Measurements from ENCODE around the gene CSH2.
"Not testable (repeated sequence)": the region's sequence is repeated elsewhere in the genome, so short reads cannot be mapped to it uniquely, and the experiment has no call there.

DNA sequence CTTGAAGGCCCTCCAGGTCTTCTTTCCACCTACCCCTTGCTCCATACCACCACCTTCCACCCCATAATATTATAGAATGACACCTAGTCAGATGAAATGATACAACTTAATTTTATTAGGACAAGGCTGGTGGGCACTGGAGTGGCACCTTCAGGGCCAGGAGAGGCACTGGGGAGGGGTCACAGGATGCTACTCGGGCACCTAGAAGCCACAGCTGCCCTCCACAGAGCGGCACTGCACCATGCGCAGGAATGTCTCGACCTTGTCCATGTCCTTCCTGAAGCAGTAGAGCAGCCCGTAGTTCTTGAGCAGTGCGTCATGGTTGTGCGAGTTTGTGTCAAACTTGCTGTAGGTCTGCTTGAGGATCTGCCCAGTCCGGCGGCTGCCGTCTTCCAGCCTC is 21.3 kb upstream of the CSH2 start:
- not testable (repeated sequence) for TF ChIP-seq POLR2A (IDR thresholded peaks at IDR 0.05)
- TF ChIP-seq, protein P1, sequence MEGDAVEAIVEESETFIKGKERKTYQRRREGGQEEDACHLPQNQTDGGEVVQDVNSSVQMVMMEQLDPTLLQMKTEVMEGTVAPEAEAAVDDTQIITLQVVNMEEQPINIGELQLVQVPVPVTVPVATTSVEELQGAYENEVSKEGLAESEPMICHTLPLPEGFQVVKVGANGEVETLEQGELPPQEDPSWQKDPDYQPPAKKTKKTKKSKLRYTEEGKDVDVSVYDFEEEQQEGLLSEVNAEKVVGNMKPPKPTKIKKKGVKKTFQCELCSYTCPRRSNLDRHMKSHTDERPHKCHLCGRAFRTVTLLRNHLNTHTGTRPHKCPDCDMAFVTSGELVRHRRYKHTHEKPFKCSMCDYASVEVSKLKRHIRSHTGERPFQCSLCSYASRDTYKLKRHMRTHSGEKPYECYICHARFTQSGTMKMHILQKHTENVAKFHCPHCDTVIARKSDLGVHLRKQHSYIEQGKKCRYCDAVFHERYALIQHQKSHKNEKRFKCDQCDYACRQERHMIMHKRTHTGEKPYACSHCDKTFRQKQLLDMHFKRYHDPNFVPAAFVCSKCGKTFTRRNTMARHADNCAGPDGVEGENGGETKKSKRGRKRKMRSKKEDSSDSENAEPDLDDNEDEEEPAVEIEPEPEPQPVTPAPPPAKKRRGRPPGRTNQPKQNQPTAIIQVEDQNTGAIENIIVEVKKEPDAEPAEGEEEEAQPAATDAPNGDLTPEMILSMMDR (IDR thresholded peaks at IDR 0.05): not testable (repeated sequence)
